Right lobe of liver (tissue), 4 donors: ENCODE measurements around the gene RELN.

Source experiments
- CTCF ChIP-seq, 4 donors: fragments of 200-600 bp in 3 of 4; fragments of 450-650 bp in 1 of 4; IDR thresholded peaks; one replicate each; pipeline versions ENCODE4 v1.5.1 to v1.8.0; 2016 to 2022; ENCODE audit warnings: antibody characterized with exemption in 4 of 4, mild to moderate bottlenecking in 2 of 4
- POLR2A ChIP-seq: fragments of 450-650 bp; IDR thresholded peaks from one replicate; pipeline ENCODE4 v1.6.1; 2017; ENCODE audit warnings: antibody characterized with exemption, mild to moderate bottlenecking
- donor health status: DM: no; HTN: no; CAD: no.
- donor health status: DM: no; HTN: no; CAD: no.
- donor health status: DM: no; HTN: yes; CAD: no.

DNA sequence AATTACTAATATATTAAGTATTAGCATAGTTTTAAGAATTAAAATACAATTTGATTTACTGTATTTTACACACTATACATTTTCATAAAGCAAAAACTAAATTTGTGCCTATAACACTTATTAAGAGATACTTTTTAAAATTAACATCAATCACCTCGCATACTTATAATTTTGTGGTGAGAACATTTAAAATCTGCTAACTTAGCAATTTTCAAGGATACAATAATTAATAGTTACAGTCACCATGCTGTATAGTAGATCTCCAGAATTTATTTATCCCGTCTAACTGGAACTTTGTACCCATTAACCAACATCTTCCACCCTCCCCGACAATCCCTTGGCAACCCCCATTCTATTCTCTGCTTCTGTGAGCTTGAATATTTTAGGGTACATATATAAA, 47.5 kb downstream of the RELN start:
- TF ChIP-seq CTCF (IDR thresholded peaks at IDR 0.05) (no peak), POLR2A (no peak)
